Activated naive CD4-positive, alpha-beta T cell treated with anti-CD3 and anti-CD28 coated beads, Interleukin-2, amount 50 U/mL, for 72 hours (primary cell): ENCODE results near the gene MEF2B. TPM values are rescaled to one million over a fixed set of nuclear protein-coding genes. Genes with fewer than 3 reads are reported as not detected.
"Not testable (repeated sequence)": the region's sequence is repeated elsewhere in the genome, so short reads cannot be mapped to it uniquely, and the experiment has no call there.

Experiments
- ATAC-seq, 2 donors: fragments of 150-1000 bp; cut with Tn5 transposase; 2 replicates each; pipeline ENCODE4 v1.10.0; 2021; ENCODE audit warnings: mild to moderate bottlenecking in 2 of 2, moderate library complexity in 2 of 2
- DNase-seq, 2 donors: peaks; one replicate each; pipeline ENCODE4 v3.0.0; 2021 to 2022; ENCODE audit warnings: low spot score in 2 of 2
- H3K27ac Mint-ChIP-seq, 2 donors: one replicate each; pipeline ENCODE4 v1.8.0; 2022; ENCODE audit warnings: mild to moderate bottlenecking in 2 of 2, mixed read lengths in 2 of 2
- H3K36me3 Mint-ChIP-seq, 2 donors: one replicate each; pipeline ENCODE4 v1.8.0; 2022; ENCODE audit warnings: mixed read lengths in 2 of 2
- H3K9me3 Mint-ChIP-seq, 2 donors: one replicate each; pipeline ENCODE4 v1.8.0; 2022; ENCODE audit warnings: mixed read lengths in 2 of 2
- total RNA-seq, 2 donors: library from RNA; stranded (reverse); gene quantifications; one replicate each; pipeline ENCODE4 v1.2.3, GENCODE V29; 2022

The MEF2B gene
- total RNA-seq, 2 donors from 2014 or later, result 2.4 to 3.4 TPM

DNA sequence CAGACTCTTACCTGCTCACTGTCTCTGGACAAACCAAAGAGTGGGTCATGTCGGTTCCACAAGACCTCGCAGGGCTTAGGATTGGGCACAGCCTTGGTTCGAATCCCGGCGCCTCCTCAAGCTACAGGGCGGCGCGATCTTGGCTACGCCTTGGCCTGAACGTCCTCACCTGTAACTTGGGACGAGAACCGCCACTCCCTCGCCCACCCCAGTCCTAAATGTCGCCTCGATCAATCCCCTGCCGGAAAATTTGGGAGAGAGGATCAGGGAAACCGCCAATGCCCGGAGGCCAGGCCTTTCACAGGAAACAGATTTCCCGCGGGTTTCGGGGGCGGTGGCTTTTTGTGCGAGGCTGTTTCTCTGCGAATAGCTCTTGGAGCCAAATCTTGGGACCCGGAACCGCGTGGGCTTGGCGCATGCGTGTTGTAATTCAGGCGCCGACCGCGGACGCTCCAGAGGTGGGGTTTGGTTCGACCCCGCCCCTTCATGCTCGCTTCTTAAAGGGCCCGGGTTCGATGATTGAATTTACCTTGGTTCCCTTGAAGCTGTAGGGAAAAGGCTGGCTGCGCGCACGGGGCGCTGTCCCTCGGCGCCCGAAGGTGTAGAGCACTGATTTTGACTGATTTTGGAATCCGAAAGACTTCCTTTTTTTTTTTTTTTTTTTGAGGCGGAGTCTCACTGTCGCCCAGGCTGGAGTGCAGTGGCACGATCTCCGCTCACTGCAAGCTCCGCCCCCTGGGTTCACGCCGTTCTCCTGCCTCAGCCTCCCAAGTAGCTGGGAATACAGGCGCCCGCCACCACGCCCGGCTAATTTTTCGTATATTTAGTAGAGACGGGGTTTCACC is 33.2 kb upstream of the MEF2B start, which contains the start of gene NR2C2AP:
TSS of gene NR2C2AP (minus strand) at position 403 of the 845 bp plus-strand sequence. CDS start at position 49, 354 bp downstream.
- DNase-seq, result peak; percentile 91 to 93
- Mint-ChIP-seq H3K27ac (peak within 1 kb of the TSS; percentile 92 to 97), H3K9me3 (peaks cover 0 to 16% of the 10 kb centered on the region in 2 donors), H3K36me3 (peaks cover 18 to 34% of the 10 kb centered on the region in 2 donors)
- ATAC-seq, result peak; percentile 91 to 93

DNA sequence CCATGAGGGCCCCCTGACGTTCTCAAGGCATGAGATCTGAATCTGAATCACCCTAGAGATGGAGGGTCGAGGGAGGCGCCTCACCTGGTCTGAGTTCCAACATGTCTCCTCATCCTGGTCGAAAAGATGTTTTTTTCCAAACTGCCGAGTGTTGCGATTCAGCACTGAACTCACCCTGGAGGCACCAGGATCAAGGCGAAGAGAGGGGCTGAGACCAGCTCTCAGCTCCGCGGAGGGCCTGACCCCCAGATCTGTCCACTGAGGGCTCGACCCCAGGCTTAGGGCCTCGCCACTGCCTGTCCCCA is 32.6 kb upstream of the MEF2B start:
- peaks cover 18 to 40% of the 10 kb centered on the region in 2 donors for H3K36me3 Mint-ChIP-seq
- peaks cover 0 to 14% of the 10 kb centered on the region in 2 donors for H3K9me3 Mint-ChIP-seq
- no peak for DNase-seq
- ATAC-seq, result no peak
- H3K27ac Mint-ChIP-seq, result peak overlapping the region; percentile 92 to 97

DNA sequence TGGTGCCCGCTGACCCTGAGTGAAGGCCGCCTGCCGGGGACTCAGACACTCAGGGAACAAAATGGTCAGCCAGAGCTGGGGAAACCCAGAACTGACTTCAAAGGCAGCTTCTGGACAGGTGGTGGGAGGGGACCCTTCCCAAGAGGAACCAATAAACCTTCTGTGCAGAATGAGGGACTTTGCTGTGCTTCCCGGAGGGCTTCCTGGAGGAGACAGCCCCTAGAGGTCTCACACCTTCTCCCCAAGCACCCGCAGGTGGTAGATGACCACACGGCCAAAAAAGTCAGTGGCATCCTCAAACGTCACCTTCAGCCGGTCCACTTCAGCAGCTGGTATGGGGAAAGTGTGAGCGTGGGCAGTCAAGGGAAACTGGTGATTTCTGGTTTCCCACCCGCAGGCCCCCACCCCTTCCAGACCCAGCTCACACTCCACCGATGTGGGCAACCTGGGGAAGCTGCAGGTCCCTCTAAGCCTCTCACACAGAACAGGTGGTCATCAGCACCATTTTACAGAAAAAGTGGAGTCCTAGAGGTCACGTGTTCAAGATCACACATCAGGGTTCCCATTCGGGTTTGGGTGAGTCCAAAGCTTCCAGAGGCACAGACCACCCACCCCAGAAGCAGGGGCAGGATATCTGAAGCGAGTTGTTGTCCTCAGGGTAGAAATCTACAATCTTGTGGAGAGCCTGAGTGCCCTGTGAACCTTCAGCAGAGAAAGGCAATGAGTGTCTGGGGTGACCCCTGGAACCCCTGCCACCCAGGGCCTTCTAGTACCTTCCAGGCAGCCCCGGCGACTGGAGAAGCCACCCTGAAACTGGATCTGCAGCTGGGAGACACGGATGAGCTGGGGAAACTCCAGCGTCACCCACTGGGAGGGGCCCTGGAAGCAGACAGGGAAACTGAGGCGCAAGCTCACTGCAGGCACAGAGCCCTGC is 31.9 kb upstream of the MEF2B start:
- peak overlapping the region; percentile 92 to 97 for H3K27ac Mint-ChIP-seq
- H3K36me3 Mint-ChIP-seq, result peaks cover 18 to 40% of the 10 kb centered on the region in 2 donors
- DNase-seq (no peak), ATAC-seq (no peak)
- peaks cover 0 to 7% of the 10 kb centered on the region in 2 donors for H3K9me3 Mint-ChIP-seq

DNA sequence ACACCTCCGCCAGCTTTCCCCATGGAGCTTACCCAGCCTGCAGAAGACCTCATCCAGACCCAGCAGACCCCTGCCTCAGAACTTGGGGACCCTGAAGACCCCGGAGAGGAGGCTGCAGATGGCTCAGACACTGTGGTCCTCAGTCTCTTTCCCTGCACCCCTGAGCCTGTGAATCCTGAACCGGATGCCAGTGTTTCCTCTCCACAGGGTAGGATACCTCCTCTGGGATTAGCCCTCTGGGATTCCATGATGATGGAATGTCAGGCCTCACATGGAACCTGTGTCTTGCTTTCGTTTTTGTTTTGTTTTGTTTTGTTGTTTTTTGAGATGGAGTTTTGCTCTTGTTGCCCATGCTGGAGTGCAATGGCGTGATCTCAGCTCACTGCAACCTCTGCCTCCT is 23.9 kb upstream of the MEF2B start:
- Mint-ChIP-seq H3K9me3 (no peaks in the 10 kb centered on the region), H3K27ac (peak overlapping the region; percentile 96 to 99), H3K36me3 (peaks cover 14 to 29% of the 10 kb centered on the region in 2 donors)
- no peak for ATAC-seq
- no peak for DNase-seq

DNA sequence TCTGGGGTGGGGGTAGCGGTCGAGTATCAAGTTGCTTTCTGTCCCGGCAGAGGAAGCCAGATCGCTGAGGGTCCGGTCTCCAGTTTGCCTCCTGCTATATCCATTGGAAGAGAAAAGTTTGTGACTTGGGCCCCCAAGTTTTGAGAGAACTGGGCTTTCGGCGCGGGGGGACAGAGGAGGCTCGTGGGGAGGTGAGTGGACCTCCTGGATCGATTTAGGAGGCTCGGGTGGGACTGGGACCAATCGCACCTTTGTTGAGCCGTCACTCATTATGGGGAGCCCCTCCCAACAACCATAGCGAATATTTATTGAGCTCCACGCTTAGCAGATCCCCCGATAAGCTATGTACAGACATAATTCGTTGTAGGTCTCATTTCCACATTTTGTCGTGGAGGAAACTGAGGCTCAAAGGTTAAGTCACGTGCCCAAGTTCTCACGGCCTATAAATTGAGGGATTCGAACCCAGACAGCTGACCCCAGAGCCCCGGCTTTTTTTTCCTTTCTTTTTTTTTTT is 22.9 kb upstream of the MEF2B start:
- peaks cover 16 to 30% of the 10 kb centered on the region in 2 donors for H3K36me3 Mint-ChIP-seq
- peak in 1 of 2 donors; percentile 5 for ATAC-seq
- DNase-seq, result no peak
- H3K9me3 Mint-ChIP-seq, result no peaks in the 10 kb centered on the region
- peak overlapping the region; percentile 96 to 99 for H3K27ac Mint-ChIP-seq

DNA sequence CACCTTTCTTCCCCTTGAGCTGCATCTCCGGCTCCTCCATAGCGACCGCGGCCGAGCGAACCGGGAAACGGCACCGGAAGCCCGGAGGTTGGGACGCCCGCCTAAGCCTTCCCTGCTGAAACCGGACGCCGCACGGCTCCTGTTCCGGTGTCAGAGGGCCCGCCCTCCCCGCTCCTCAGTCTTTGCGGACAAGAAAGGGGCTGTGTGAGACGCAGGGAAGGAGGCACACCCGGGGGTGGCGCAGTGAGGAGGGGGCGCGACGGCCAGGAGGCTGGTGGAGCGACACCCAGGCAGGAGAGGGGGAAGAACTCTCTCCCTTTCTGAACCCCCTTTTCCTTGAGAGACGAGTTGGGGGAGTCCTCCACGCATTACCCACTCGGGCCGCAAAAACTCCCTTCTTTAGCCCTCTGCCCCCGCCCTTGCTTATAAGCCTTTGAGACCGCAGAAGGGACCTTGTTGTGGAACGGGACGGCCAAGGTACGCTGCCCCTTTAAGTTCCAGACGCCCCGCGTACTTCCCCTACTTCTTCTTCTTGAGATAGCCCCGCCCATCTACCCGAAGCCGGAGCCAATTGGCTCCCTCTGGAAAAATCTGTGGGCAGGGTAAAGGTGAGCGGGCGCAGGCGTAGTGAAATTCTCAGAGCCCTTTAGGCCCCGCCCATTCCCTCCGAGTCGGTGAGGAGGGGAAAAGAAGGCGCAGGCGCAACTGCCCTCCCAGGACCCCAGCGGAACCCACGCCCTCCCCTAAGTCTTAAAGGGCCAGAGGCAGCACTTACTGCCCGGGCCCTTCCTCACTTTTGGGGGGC is 22.2 kb upstream of the MEF2B start, which contains the start of the genes BORCS8 and RFXANK:
TSS of gene BORCS8 (minus strand) at position 75 of the 805 bp plus-strand sequence. CDS start at position 40, 35 bp downstream.
TSS of gene RFXANK (plus strand) at position 181 of the 805 bp plus-strand sequence. CDS start 1,689 bp downstream, outside the sequence.
- peaks cover 13 to 30% of the 10 kb centered on the region in 2 donors for H3K36me3 Mint-ChIP-seq
- H3K27ac Mint-ChIP-seq, result peak within 1 kb of the TSS; percentile 96 to 99
- peak; percentile 86 to 92 for ATAC-seq
- peak; percentile 97 to 98 for DNase-seq
- no peaks in the 10 kb centered on the region for H3K9me3 Mint-ChIP-seq

DNA sequence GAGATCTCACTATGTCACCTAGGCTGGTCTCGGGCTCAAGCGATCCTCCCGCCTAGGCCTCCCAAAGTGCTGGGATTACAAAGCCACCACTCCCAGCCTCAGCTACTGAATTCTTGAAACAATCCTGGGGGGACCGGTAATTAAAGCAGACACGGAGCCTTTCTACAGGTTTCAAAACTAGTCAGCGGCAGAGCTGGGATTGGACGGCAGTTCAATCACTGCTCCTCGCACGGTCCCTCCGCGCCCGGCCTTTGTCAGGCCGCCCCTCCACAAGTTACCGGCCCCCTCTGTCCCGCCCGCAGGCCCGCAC is 21.7 kb upstream of the MEF2B start:
- Mint-ChIP-seq H3K9me3 (no peaks in the 10 kb centered on the region), H3K36me3 (peaks cover 18 to 34% of the 10 kb centered on the region in 2 donors), H3K27ac (peak overlapping the region; percentile 96 to 99)
- DNase-seq (no peak), ATAC-seq (no peak)

DNA sequence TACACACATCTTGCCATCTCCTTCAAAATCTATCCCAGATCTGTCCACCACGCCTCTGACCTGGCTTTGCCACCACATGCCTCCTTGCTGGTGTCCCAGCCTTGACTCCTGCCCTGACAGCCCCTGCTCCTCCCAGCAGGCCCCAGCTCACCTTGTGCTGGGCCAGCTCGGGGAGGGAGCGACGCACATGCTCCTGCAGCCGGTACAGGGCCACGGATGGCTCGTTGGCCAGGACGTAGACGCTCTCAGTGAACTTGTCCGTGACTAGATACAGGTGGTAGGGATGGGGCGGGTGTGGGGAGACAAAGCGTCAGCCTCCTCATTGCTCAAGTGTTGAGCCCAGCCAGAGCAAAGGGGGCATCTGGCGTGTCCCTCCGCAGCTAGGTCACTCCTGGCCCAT is 16.7 kb upstream of the MEF2B start:
- no peak for ATAC-seq
- Mint-ChIP-seq H3K27ac (peak overlapping the region; percentile 44 to 70), H3K36me3 (peaks cover 21% of the 10 kb centered on the region in 2 donors), H3K9me3 (no peaks in the 10 kb centered on the region)
- no peak for DNase-seq

DNA sequence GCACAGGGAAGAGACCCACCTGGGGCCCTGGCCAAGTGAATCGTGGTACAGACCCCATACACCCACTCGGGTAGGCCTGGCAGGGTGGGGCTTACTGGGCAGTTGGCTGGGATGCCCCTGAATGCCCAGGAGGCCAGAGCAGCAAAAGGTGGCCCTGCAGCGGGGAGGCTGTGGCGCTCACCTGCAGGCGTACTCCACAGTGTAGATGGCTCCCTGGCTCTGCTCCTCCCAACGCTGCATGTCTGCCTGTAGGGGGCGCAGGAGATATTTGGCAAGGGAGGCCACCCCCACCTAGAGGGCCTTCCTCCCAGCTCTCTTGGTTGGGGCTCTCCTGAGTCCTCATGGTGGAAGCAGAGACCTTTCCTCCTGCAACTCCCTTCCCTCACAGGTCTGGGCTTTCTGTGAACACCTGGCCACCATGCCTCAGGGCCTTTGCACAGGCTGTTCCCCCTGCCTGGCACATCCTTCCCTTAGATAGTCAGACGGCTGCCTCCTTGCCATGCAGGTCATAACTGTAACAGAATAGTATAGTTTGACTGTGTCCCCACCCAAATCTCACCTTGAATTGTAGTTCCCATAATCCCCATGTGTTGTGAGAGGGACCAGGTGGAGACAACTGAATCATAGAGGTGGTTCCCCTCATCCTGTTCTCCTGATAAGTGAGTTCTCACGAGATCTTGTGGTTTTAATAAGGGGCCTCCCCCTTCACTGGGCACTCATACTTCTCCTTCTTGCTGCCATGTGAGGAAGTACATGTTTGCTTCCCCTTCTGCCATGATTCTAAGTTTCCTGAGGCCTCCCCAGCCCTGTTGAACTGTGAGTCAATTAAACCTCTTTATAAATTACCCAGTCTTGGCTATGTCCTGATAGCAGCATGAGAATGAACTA is 16.0 kb upstream of the MEF2B start:
- Mint-ChIP-seq H3K36me3 (peaks cover 18 to 20% of the 10 kb centered on the region in 2 donors), H3K9me3 (no peaks in the 10 kb centered on the region), H3K27ac (peak overlapping the region; percentile 44 to 70)
- ATAC-seq (peak; percentile 92 to 95), DNase-seq (peak; percentile 73 to 74)

DNA sequence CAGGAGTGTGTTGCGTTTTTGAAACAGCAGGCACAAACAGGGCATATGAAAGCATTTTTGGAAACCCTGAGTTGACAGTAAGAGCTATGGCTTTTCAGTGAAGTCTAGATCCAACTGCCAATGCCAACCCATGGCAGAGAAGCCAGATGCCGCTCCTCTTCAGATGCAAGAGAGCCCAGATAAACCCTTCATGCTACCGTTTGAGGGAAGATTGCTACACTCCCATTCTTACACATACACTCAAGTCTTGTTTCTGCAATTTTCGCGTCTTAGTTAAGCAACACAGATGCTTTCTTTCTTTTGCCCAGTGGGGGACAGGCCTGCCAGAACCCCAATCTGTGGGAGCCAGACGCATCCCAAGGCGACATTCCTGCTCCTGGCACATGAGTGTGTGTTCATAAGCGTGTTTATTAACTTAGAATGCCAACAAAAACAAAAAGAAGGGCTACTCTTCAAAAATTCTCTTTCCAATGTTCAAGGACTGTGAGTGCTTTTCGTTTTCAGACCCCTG is 11.5 kb upstream of the MEF2B start:
- Mint-ChIP-seq H3K36me3 (peaks cover 6 to 12% of the 10 kb centered on the region in 2 donors), H3K9me3 (no peaks in the 10 kb centered on the region), H3K27ac (no peak overlapping the region)
- ATAC-seq, result no peak
- no peak for DNase-seq

DNA sequence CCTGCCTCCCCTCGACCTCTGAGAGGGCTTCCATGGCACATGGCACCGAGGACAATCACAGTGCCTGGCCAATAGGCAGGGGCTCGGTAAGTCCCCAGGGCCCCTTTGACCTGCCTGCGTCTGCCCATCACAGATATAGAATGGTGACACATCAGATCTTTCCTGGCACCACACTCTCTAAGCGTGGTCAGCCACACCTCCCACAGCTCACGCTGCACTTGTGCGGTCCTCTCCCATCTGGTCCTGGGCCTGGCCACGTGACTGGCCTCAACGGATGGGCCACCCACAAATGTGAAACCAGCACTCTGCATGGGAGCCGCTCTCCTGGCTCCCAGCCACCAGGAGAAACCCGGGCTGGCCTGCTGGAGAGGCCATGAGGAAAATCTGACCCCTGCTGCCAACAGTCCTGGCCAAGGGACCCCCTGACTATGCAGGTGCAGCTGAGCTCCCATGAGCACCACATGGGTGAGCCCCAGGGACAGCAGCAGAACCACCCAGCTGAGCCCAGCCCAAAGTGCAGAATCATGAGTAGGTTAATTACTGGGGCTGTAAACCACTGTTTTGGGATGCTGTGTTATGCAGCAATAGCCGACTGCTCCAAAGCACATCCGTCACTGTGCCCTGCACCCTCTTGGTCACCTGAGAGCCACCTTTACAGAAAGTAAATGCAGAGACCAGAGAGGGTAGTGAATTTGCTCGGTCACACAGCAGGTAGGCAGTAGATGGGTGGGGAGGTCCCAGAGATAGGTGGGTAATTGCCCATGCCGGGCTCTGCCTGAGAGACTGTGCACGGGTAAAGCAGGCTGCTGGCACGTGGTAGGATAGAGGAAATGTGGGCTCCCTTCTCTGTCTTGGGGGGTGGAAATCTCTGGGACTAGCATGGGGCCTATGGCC is 9.7 kb upstream of the MEF2B start:
- DNase-seq (no peak), ATAC-seq (peak in 1 of 2 donors; percentile 25)
- H3K9me3 Mint-ChIP-seq, result no peaks in the 10 kb centered on the region
- peak overlapping the region in 1 of 2 donors; percentile 52 for H3K27ac Mint-ChIP-seq
- H3K36me3 Mint-ChIP-seq, result peaks cover 0 to 6% of the 10 kb centered on the region in 2 donors

DNA sequence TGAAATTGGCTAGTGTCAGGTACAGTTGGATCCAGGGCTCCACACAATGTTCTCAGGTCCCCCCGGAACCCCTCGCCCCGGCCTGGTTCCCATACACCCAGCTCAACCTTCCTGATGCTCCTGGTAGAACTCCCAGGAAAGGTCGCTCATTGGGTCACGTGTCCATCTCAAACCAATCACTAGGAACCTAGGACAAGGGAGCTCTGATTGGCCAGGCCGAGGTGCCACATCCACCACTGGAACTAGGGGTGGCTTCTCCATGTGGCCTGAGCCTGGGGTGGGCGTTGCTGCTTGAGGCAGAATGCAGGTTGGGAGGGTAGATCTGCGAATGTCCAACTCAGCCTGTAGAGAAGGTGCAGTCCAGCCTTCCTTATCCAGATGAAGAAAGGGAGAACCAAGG is 6.9 kb upstream of the MEF2B start:
- no peaks in the 10 kb centered on the region for H3K9me3 Mint-ChIP-seq
- peak overlapping the region; percentile 36 to 57 for H3K27ac Mint-ChIP-seq
- no peak for ATAC-seq
- DNase-seq, result no peak
- H3K36me3 Mint-ChIP-seq, result peaks cover 0 to 6% of the 10 kb centered on the region in 2 donors

DNA sequence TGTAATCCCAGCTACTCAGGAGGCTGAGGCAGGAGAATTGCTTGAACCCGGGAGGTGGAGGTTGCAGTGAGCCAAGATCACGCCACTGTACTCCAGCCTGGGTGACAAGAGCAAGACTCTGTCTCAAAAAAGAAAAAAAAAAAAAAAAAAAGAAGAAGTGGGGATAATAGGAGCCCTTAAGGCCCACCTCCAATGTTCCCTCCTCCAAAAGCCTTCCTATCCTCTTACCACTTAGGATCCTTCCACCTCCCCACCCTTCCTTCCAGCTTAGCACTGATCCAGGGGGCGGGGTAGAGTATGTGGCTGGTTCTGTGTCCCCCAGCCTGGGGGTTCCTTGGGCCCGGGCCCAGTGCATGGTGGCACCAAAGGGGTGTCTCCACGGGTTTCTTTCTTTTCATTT is 3.2 kb upstream of the MEF2B start:
- not testable (repeated sequence) for DNase-seq, H3K36me3 Mint-ChIP-seq, H3K9me3 Mint-ChIP-seq, ATAC-seq, H3K27ac Mint-ChIP-seq
